Activated CD8-positive, alpha-beta memory T cell treated with anti-CD3 and anti-CD28 coated beads, Interleukin-2, amount 50 U/mL, for 24 hours (primary cell): ENCODE data around the gene USP17L11.
"Not testable (repeated sequence)": the region's sequence is repeated elsewhere in the genome, so short reads cannot be mapped to it uniquely, and the experiment has no call there.

ENCODE experiments used
- DNase-seq: peaks from one replicate; pipeline ENCODE4 v3.0.0-alpha.2; 2020; ENCODE audit errors: extremely low read depth

Gene USP17L11

GRCh38 chr4:9215105-9215504 is at the start of gene USP17L11:
TSS of gene USP17L11 (plus strand) at chr4:9215405. CDS start at chr4:9215405, 0 bp downstream.
- DNase-seq, result not testable (repeated sequence)

GRCh38 chr4:9165990-9166389 is 49.2 kb upstream of the USP17L11 start:
- not testable (repeated sequence) for DNase-seq

- DNase-seq, result not testable (repeated sequence)
These were observed 45.3 kb upstream of the USP17L11 start, which contains the start of gene FAM90A26 for GRCh38 chr4:9169791-9170459. TSS of gene FAM90A26 (plus strand) at chr4:9170409. CDS start at chr4:9173173, 2,764 bp downstream.

DNA sequence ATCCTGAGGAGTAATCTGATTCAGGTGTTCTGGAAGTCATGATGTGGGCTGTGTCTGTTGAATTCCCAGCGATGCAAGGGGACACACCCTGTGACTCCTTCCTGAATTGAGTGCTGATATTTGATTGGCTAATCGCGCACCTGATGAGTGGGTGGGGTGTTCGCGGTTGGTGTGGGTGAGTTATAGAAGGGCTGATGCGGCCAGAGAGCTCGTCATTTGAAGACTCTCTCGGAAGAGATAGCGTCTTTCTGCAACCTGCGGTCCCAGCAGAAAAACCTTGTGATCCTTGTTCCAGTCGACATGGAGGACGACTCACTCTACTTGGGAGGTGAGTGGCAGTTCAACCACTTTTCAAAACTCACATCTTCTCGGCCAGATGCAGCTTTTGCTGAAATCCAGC is 4.8 kb upstream of the USP17L11 start, which contains the start of gene USP17L10:
TSS of gene USP17L10 (plus strand) at position 301 of the 400 bp plus-strand sequence. CDS start at position 301, 0 bp downstream.
- DNase-seq, result not testable (repeated sequence)

GRCh38 chr4:9214701-9215100 is 504 bp upstream of the USP17L11 start:
- DNase-seq, result not testable (repeated sequence)

DNA sequence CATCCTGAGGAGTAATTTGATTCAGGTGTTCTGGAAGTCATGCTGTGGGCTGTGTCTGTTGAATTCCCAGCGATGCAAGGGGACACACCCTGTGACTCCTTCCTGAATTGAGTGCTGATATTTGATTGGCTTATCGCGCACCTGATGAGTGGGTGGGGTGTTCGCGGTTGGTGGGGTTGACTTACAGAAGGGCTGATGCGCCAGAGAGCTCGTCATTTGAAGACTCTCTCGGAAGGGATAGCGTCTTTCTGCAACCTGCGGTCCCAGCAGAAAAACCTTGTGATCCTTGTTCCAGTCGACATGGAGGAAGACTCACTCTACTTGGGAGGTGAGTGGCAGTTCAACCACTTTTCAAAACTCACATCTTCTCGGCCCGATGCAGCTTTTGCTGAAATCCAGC is 4.6 kb downstream of the USP17L11 start, which contains the start of gene USP17L12:
TSS of gene USP17L12 (plus strand) at position 301 of the 400 bp plus-strand sequence. CDS start at position 301, 0 bp downstream.
- not testable (repeated sequence) for DNase-seq

GRCh38 chr4:9224596-9224995 is 9.4 kb downstream of the USP17L11 start, which contains the start of gene USP17L13:
TSS of gene USP17L13 (plus strand) at chr4:9224896. CDS start at chr4:9224896, 0 bp downstream.
- not testable (repeated sequence) for DNase-seq

DNA sequence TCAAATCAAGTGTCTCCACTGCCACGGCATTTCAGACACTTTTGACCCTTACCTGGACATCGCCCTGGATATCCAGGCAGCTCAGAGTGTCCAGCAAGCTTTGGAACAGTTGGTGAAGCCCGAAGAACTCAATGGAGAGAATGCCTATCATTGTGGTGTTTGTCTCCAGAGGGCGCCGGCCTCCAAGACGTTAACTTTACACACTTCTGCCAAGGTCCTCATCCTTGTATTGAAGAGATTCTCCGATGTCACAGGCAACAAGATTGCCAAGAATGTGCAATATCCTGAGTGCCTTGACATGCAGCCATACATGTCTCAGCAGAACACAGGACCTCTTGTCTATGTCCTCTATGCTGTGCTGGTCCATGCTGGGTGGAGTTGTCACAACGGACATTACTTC is 15.0 kb downstream of the USP17L11 start:
- DNase-seq, result not testable (repeated sequence)

DNA sequence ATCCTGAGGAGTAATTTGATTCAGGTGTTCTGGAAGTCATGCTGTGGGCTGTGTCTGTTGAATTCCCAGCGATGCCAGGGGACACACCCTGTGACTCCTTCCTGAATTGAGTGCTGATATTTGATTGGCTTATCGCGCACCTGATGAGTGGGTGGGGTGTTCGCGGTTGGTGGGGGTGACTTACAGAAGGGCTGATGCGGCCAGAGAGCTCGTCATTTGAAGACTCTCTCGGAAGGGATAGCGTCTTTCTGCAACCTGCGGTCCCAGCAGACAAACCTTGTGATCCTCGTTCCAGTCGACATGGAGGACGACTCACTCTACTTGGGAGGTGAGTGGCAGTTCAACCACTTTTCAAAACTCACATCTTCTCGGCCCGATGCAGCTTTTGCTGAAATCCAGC is 18.9 kb downstream of the USP17L11 start, which contains the start of gene USP17L15:
TSS of gene USP17L15 (plus strand) at position 301 of the 400 bp plus-strand sequence. CDS start at position 301, 0 bp downstream.
- DNase-seq, result not testable (repeated sequence)

GRCh38 chr4:9238461-9238860 is 23.3 kb downstream of the USP17L11 start:
- not testable (repeated sequence) for DNase-seq

GRCh38 chr4:9243579-9243978 is 28.4 kb downstream of the USP17L11 start, which contains the start of gene USP17L17:
TSS of gene USP17L17 (plus strand) at chr4:9243879. CDS start at chr4:9243879, 0 bp downstream.
- DNase-seq, result not testable (repeated sequence)

GRCh38 chr4:9247953-9248680 is 32.9 kb downstream of the USP17L11 start, which contains the start of gene USP17L18:
TSS of gene USP17L18 (plus strand) at chr4:9248630. CDS start at chr4:9248630, 0 bp downstream.
- DNase-seq, result not testable (repeated sequence)

DNA sequence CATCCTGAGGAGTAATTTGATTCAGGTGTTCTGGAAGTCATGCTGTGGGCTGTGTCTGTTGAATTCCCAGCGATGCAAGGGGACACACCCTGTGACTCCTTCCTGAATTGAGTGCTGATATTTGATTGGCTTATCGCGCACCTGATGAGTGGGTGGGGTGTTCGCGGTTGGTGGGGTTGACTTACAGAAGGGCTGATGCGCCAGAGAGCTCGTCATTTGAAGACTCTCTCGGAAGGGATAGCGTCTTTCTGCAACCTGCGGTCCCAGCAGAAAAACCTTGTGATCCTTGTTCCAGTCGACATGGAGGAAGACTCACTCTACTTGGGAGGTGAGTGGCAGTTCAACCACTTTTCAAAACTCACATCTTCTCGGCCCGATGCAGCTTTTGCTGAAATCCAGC is 37.9 kb downstream of the USP17L11 start, which contains the start of gene USP17L19:
TSS of gene USP17L19 (plus strand) at position 301 of the 400 bp plus-strand sequence. CDS start at position 301, 0 bp downstream.
- not testable (repeated sequence) for DNase-seq

DNA sequence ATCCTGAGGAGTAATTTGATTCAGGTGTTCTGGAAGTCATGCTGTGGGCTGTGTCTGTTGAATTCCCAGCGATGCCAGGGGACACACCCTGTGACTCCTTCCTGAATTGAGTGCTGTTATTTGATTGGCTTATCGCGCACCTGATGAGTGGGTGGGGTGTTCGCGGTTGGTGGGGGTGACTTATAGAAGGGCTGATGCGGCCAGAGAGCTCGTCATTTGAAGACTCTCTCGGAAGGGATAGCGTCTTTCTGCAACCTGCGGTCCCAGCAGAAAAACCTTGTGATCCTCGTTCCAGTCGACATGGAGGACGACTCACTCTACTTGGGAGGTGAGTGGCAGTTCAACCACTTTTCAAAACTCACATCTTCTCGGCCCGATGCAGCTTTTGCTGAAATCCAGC is 42.6 kb downstream of the USP17L11 start, which contains the start of gene USP17L20:
TSS of gene USP17L20 (plus strand) at position 301 of the 400 bp plus-strand sequence. CDS start at position 301, 0 bp downstream.
- DNase-seq, result not testable (repeated sequence)

- DNase-seq, result not testable (repeated sequence)
These were observed 47.4 kb downstream of the USP17L11 start, which contains the start of gene USP17L21 for GRCh38 chr4:9262572-9262971. TSS of gene USP17L21 (plus strand) at chr4:9262872. CDS start at chr4:9262872, 0 bp downstream.
